GM23248 (cell line): Measurements from ENCODE around the gene CNKSR1. TPM values are rescaled to one million over a fixed set of nuclear protein-coding genes. Genes with fewer than 3 reads are reported as not detected.

Experiments used
- DNase-seq: peaks from one replicate; pipeline ENCODE4 v3.0.0-alpha.2; 2015
- H2AFZ ChIP-seq: fragments of 200-600 bp; sonication (generic); 2 replicates; pipeline ENCODE4 v1.6.1; 2016; ENCODE audit warnings: antibody characterized with exemption
- H3F3A ChIP-seq: fragments of 200-600 bp; sonication (generic); 2 replicates; pipeline ENCODE4 v1.6.1; 2016; ENCODE audit warnings: mild to moderate bottlenecking, antibody characterized with exemption, mixed run types; ENCODE audit not compliant: insufficient read depth
- H3K27ac ChIP-seq: fragments of 200-600 bp; sonication (generic); 2 replicates; pipeline ENCODE4 v1.5.1; 2016; ENCODE audit warnings: mild to moderate bottlenecking
- H3K27me3 ChIP-seq: fragments of 200-600 bp; sonication (generic); replicated peaks from 2 replicates; pipeline ENCODE4 v1.6.1; 2016; ENCODE audit warnings: mild to moderate bottlenecking; ENCODE audit not compliant: insufficient read depth
- H3K36me3 ChIP-seq: fragments of 200-600 bp; sonication (generic); 2 replicates; pipeline ENCODE4 v1.6.1; 2016; ENCODE audit warnings: low read depth, mild to moderate bottlenecking
- H3K4me1 ChIP-seq: fragments of 200-600 bp; sonication (generic); 2 replicates; pipeline ENCODE4 v1.6.1; 2016; ENCODE audit warnings: mild to moderate bottlenecking; ENCODE audit not compliant: insufficient read depth
- H3K4me2 ChIP-seq: fragments of 200-600 bp; sonication (generic); one replicate; pipeline ENCODE4 v1.6.1; 2016; ENCODE audit warnings: mild to moderate bottlenecking; ENCODE audit not compliant: unreplicated experiment
- H3K4me3 ChIP-seq: fragments of 200-600 bp; sonication (generic); 2 replicates; pipeline ENCODE4 v1.5.1; 2016; ENCODE audit warnings: mild to moderate bottlenecking
- H3K79me2 ChIP-seq: fragments of 200-600 bp; sonication (generic); 2 replicates; pipeline ENCODE4 v1.6.1; 2016; ENCODE audit warnings: mild to moderate bottlenecking; ENCODE audit not compliant: insufficient read depth
- H3K9ac ChIP-seq: fragments of 200-600 bp; sonication (generic); 2 replicates; pipeline ENCODE4 v1.6.1; 2016; ENCODE audit warnings: mild to moderate bottlenecking
- H3K9me2 ChIP-seq: fragments of 200-600 bp; sonication (generic); 2 replicates; pipeline ENCODE4 v1.6.1; 2016; ENCODE audit warnings: mixed run types, mild to moderate bottlenecking, moderate library complexity; ENCODE audit not compliant: insufficient read depth
- H3K9me3 ChIP-seq: fragments of 200-600 bp; sonication (generic); one replicate; pipeline ENCODE4 v1.6.1; 2017; ENCODE audit warnings: low read depth
- H4K20me1 ChIP-seq: fragments of 200-600 bp; sonication (generic); 2 replicates; pipeline ENCODE4 v1.6.0; 2016; ENCODE audit not compliant: insufficient read depth
- EZH2 ChIP-seq: fragments of 200-600 bp; sonication (generic); IDR thresholded peaks from 2 replicates; pipeline ENCODE4 v1.6.1; 2018; ENCODE audit warnings: antibody characterized with exemption, mild to moderate bottlenecking; ENCODE audit not compliant: insufficient read depth, poor library complexity, severe bottlenecking
- EZH2phosphoT487 ChIP-seq: fragments of 200-600 bp; sonication (generic); IDR thresholded peaks from 2 replicates; pipeline ENCODE4 v1.6.1; 2018; ENCODE audit warnings: antibody characterized with exemption, moderate library complexity, mild to moderate bottlenecking, low read depth; ENCODE audit not compliant: insufficient read depth
- WGBS, 2 experiments: methylation state at CpG; one replicate each; pipeline ENCODE4 v1.1.6; 2015 to 2017; ENCODE audit warnings: low lambda C conversion rate in 2 of 2, low coverage in 1 of 2; ENCODE audit errors: missing lambda C conversion rate in 2 of 2; 5-methylcytosine and 5-hydroxymethylcytosine counted together
- in situ Hi-C: fragments of 300-500 bp; cut with MboI; formaldehyde crosslinking; loops from 2 replicates; pipeline ENCODE4 v1.15.0; 2020
- polyA plus RNA-seq: library from polyadenylated mRNA; unstranded; fragments of >200 nt; fragmentation: Nextera tagmentation; extraction: Ambion mirVana; gene quantifications from 2 replicates; pipeline ENCODE4 v1.2.1, GENCODE V29; 2016
- total RNA-seq: library from RNA; depleted of rRNA; stranded (reverse); fragments of >200 nt; shearing (Covaris generic); gene quantifications from 2 replicates; pipeline ENCODE4 v1.2.3, GENCODE V29; 2014

The CNKSR1 gene
- total and polyA plus RNA-seq, 2 experiments from 2014 or later: not detected

DNA sequence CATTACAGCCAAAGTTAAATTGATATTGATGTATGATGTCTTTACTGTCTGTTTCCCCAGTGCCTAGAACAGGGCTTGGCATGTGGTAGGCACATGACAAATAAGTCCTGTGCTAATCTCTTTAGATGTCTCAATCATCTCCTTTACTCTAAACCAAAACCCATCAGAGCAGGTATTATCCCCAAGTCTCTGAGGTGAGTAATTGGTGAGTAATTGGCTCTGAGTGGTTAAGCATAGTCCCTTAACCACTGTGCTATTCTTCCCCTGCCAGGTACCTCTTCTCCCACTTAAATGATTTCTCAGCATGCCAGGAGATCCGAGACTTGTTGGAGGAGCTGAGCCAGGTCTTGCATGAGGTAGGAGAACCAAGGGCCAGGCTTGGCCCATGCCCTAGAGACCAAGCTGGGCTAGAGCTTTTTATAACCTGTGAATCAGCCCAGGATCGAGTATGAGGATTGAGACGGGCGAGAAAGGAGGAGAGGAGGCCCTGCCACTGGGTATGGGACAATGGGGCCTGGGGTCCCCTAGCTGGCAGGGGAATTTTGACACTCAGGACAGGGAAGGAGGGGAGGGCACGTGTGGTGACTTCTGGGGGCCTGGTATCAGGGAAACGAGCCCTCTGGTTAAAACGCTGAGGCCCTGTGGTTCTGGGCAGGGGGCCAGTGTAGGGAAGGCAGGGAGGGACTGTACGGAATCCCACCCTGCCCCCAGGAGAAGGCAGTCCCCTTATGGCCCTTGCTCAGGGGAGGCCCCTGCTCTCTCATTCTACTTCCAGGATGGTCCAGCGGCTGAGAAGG lies 4.5 kb downstream of the CNKSR1 start:
- in situ Hi-C loops: no loop called here
- 69 to 71% methylated on average over 9 of the region's 9 CpGs for WGBS, 2 experiments
- Histone ChIP-seq H3K4me1 (no peaks in the 10 kb centered on the region), H3K4me3 (no peak overlapping the region), H3K27me3 (no peaks in the 10 kb centered on the region), H3K79me2 (no peaks in the 10 kb centered on the region), H3K4me2 (no peak overlapping the region), H3K9me2 (no peaks in the 10 kb centered on the region), H3F3A (no peaks in the 10 kb centered on the region), H3K36me3 (no peaks in the 10 kb centered on the region), H3K9me3 (no peaks in the 10 kb centered on the region), H3K27ac (no peak overlapping the region), H2AFZ (no peak overlapping the region), H4K20me1 (no peaks in the 10 kb centered on the region), H3K9ac (no peak overlapping the region)
- TF ChIP-seq EZH2: no peak
- TF ChIP-seq EZH2phosphoT487: no peak
- DNase-seq: peak; percentile 21

- no peaks in the 10 kb centered on the region for H3K36me3 ChIP-seq
- H3K4me3 ChIP-seq: no peak overlapping the region
- 64 to 90% methylated on average over 2 to 5 of the region's 7 CpGs for WGBS, 2 experiments
- in situ Hi-C loops: no loop called here
- no peaks in the 10 kb centered on the region for H4K20me1 ChIP-seq
- no peaks in the 10 kb centered on the region for H3K27me3 ChIP-seq
- no peak for DNase-seq
- no peaks in the 10 kb centered on the region for H3K9me2 ChIP-seq
- no peak overlapping the region for H3K4me2 ChIP-seq
- H3K27ac ChIP-seq: no peak overlapping the region
- no peaks in the 10 kb centered on the region for H3K9me3 ChIP-seq
- H3K79me2 ChIP-seq: no peaks in the 10 kb centered on the region
- no peaks in the 10 kb centered on the region for H3F3A ChIP-seq
- no peak for TF ChIP-seq EZH2phosphoT487
- TF ChIP-seq EZH2: no peak
- no peak overlapping the region for H2AFZ ChIP-seq
- H3K4me1 ChIP-seq: no peaks in the 10 kb centered on the region
- no peak overlapping the region for H3K9ac ChIP-seq
Observed at GRCh38 chr1:26182383-26182696, 5.0 kb downstream of the CNKSR1 start.

GRCh38 chr1:26184086-26184485 lies 6.8 kb downstream of the CNKSR1 start:
- Histone ChIP-seq H2AFZ (no peak overlapping the region), H3K4me3 (no peak overlapping the region), H3K79me2 (no peaks in the 10 kb centered on the region), H3K27me3 (no peaks in the 10 kb centered on the region), H3K36me3 (no peaks in the 10 kb centered on the region), H4K20me1 (no peaks in the 10 kb centered on the region), H3F3A (no peaks in the 10 kb centered on the region), H3K4me1 (no peaks in the 10 kb centered on the region), H3K27ac (no peak overlapping the region), H3K9ac (no peak overlapping the region), H3K9me3 (no peaks in the 10 kb centered on the region), H3K4me2 (no peak overlapping the region), H3K9me2 (no peaks in the 10 kb centered on the region)
- in situ Hi-C loops: no loop called here
- no peak for DNase-seq
- WGBS, 2 experiments: 71 to 75% methylated on average over 5 to 7 of the region's 7 CpGs
- no peak for TF ChIP-seq EZH2
- no peak for TF ChIP-seq EZH2phosphoT487

- Histone ChIP-seq H4K20me1 (no peaks in the 10 kb centered on the region), H3K79me2 (no peaks in the 10 kb centered on the region), H3K9me3 (no peaks in the 10 kb centered on the region), H3F3A (no peaks in the 10 kb centered on the region), H3K9me2 (no peaks in the 10 kb centered on the region), H3K9ac (no peak overlapping the region), H2AFZ (no peak overlapping the region), H3K4me2 (no peak overlapping the region), H3K36me3 (no peaks in the 10 kb centered on the region), H3K4me3 (no peak overlapping the region), H3K4me1 (no peaks in the 10 kb centered on the region), H3K27me3 (no peaks in the 10 kb centered on the region), H3K27ac (no peak overlapping the region)
- in situ Hi-C loops: no loop called here
- no peak for TF ChIP-seq EZH2
- no peak for TF ChIP-seq EZH2phosphoT487
- DNase-seq: no peak
- 90 to 91% methylated on average over 21 of the region's 21 CpGs for WGBS, 2 experiments
Observed at GRCh38 chr1:26184883-26185282, 7.6 kb downstream of the CNKSR1 start.

DNA sequence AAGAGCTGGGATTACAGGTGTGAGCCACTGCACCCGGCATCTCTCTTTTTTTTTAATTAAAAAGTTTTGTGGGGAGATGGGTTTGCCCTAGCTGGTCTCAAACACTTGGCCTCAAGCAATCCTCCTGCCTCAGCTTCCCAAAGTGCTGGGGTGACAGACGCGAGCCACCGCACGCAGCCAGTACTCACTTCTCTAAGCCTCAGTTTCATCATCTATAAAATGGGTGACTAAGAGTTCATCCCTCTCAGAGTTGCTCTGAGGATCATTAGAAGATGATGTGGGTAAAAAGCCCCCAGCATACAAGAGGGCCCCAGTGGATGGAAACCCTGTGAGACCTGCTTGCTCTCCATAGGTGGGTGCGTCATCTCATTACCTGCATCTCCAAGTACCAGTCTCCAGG lies 10.6 kb downstream of the CNKSR1 start:
- Histone ChIP-seq H2AFZ (no peak overlapping the region), H3K9me3 (no peaks in the 10 kb centered on the region), H3K27ac (no peak overlapping the region), H3K4me1 (no peaks in the 10 kb centered on the region), H3K27me3 (no peaks in the 10 kb centered on the region), H3K9me2 (no peaks in the 10 kb centered on the region), H3K9ac (no peak overlapping the region), H3K4me2 (no peak overlapping the region), H3K79me2 (no peaks in the 10 kb centered on the region), H3K4me3 (no peak overlapping the region), H3F3A (no peaks in the 10 kb centered on the region), H3K36me3 (no peaks in the 10 kb centered on the region), H4K20me1 (no peaks in the 10 kb centered on the region)
- in situ Hi-C loops: no loop called here
- no peak for TF ChIP-seq EZH2phosphoT487
- 84 to 94% methylated on average over 6 of the region's 6 CpGs for WGBS, 2 experiments
- DNase-seq: no peak
